Measurements from ENCODE around the gene RBMS3.

RBMS3 gene

GRCh38 chr3:29590461-29590860, 309.6 kb downstream of the RBMS3 start:
- no peak for DNase-seq

GRCh38 chr3:29591579-29591978, 310.7 kb downstream of the RBMS3 start:
- no peak for DNase-seq

GRCh38 chr3:29593802-29594201, 312.9 kb downstream of the RBMS3 start:
- no peak for DNase-seq

- DNase-seq = no peak
These were observed 313.4 kb downstream of the RBMS3 start for GRCh38 chr3:29594261-29594660.

GRCh38 chr3:29597376-29598008, 316.6 kb downstream of the RBMS3 start:
- DNase-seq = no peak

- DNase-seq = no peak
These were observed 321.2 kb downstream of the RBMS3 start for GRCh38 chr3:29601861-29602585.

GRCh38 chr3:29605845-29606244, 325.0 kb downstream of the RBMS3 start:
- DNase-seq = no peak

- DNase-seq = no peak
These were observed 325.5 kb downstream of the RBMS3 start for GRCh38 chr3:29606416-29606815.

GRCh38 chr3:29608414-29609327, 327.8 kb downstream of the RBMS3 start:
- no peak for DNase-seq

GRCh38 chr3:29609328-29609811, 328.5 kb downstream of the RBMS3 start:
- no peak for DNase-seq

GRCh38 chr3:29610781-29611180, 329.9 kb downstream of the RBMS3 start:
- no peak for DNase-seq

GRCh38 chr3:29611252-29611651, 330.4 kb downstream of the RBMS3 start:
- DNase-seq = no peak

- DNase-seq = no peak
These were observed 331.7 kb downstream of the RBMS3 start for GRCh38 chr3:29612536-29612935.

- no peak for DNase-seq
These were observed 334.1 kb downstream of the RBMS3 start for GRCh38 chr3:29614954-29615353.

- no peak for DNase-seq
These were observed 337.8 kb downstream of the RBMS3 start for GRCh38 chr3:29618395-29619282.

- DNase-seq = no peak
These were observed 338.8 kb downstream of the RBMS3 start for GRCh38 chr3:29619676-29620075.

- DNase-seq = no peak
These were observed 346.6 kb downstream of the RBMS3 start for GRCh38 chr3:29627136-29628117.

GRCh38 chr3:29628795-29629194, 347.9 kb downstream of the RBMS3 start:
- DNase-seq = no peak

- no peak for DNase-seq
These were observed 355.0 kb downstream of the RBMS3 start for GRCh38 chr3:29635888-29636287.

- DNase-seq = no peak
These were observed 356.2 kb downstream of the RBMS3 start for GRCh38 chr3:29637068-29637467.

Measured in stimulated activated naive CD4-positive, alpha-beta T cell (primary cell).